ENCODE data around the gene LRRC34.

GRCh38 chr3:169760479-169760878 is 52.2 kb downstream of the LRRC34 start:
- TF ChIP-seq TARDBP (IDR thresholded peaks at IDR 0.05) (no peak), SP1 (IDR thresholded peaks at IDR 0.05) (no peak), BHLHE40 (IDR thresholded peaks at IDR 0.05; ENCODE audit: borderline replicate concordance) (no peak), FOXK2 (IDR thresholded peaks at IDR 0.05) (no peak), FOXM1 (IDR thresholded peaks at IDR 0.05; ENCODE audit: borderline replicate concordance) (no peak), SUZ12 (IDR thresholded peaks at IDR 0.05) (no peak), ARNT (IDR thresholded peaks at IDR 0.05) (no peak)

All from HEK293T (cell line).